Activated B cell treated with CpG ODN at 0.5 μM for 24 hours (primary cell): Measurements from ENCODE around the gene IRX3. TPM values are rescaled to one million over a fixed set of nuclear protein-coding genes. Genes with fewer than 3 reads are reported as not detected.

Experiments used
- ATAC-seq: fragments of 200-7000 bp; cut with Tn5 transposase; one replicate; pipeline ENCODE4 v1.10.0; 2021; ENCODE audit warnings: low read depth, mild to moderate bottlenecking, moderate library complexity
- CTCF ChIA-PET: fragments of 350-600 bp; sonication (Branson Sonifier 250); formaldehyde crosslinking; loops from one replicate; lab custom pipeline; 2021; ENCODE audit warnings: antibody characterized with exemption; lab: Charles Lee
- POLR2A ChIA-PET: fragments of 350-600 bp; sonication (Branson Sonifier 250); formaldehyde crosslinking; loops from one replicate; lab custom pipeline; 2021; ENCODE audit warnings: antibody characterized with exemption; lab: Charles Lee
- DNase-seq: peaks from one replicate; pipeline ENCODE4 v3.0.0; 2022
- H3K27ac Mint-ChIP-seq: one replicate; pipeline ENCODE4 v1.8.0; 2020; ENCODE audit warnings: mixed read lengths
- H3K27me3 Mint-ChIP-seq: one replicate; pipeline ENCODE4 v1.8.0; 2021; ENCODE audit warnings: mixed read lengths
- H3K36me3 Mint-ChIP-seq: one replicate; pipeline ENCODE4 v1.8.0; 2021; ENCODE audit warnings: low read depth, mixed read lengths
- H3K4me1 Mint-ChIP-seq: one replicate; pipeline ENCODE4 v1.8.0; 2021; ENCODE audit warnings: mixed read lengths
- H3K4me3 Mint-ChIP-seq: one replicate; pipeline ENCODE4 v1.8.0; 2020; ENCODE audit warnings: mild to moderate bottlenecking, mixed read lengths
- H3K9me3 Mint-ChIP-seq: one replicate; pipeline ENCODE4 v1.8.0; 2020; ENCODE audit warnings: mixed read lengths
- CTCF ChIP-seq: fragments of 200-600 bp; IDR thresholded peaks from one replicate; pipeline ENCODE4 v1.8.0; 2022; ENCODE audit warnings: antibody characterized with exemption, mild to moderate bottlenecking
- intact Hi-C: fragments of 100-400 bp; cut with micrococcal nuclease; formaldehyde crosslinking; loops from one replicate; pipeline ENCODE4 v1.15.1; 2024
- total RNA-seq: library from RNA; stranded (reverse); gene quantifications from 2 replicates; pipeline ENCODE4 v1.2.3, GENCODE V29; 2022

Gene IRX3
- total RNA-seq, 1 donor from 2014 or later: not detected

GRCh38 chr16:54326266-54326662, 39.7 kb upstream of the IRX3 start:
- Mint-ChIP-seq H3K27ac (no peak overlapping the region), H3K36me3 (no peaks in the 10 kb centered on the region), H3K27me3 (peaks cover 4% of the 10 kb centered on the region), H3K9me3 (no peaks in the 10 kb centered on the region), H3K4me1 (no peaks in the 10 kb centered on the region), H3K4me3 (no peak overlapping the region)
- intact Hi-C loops: no loop called here
- ChIA-PET CTCF (no interaction called here), POLR2A (no interaction called here)
- ATAC-seq (no peak), DNase-seq (no peak)
- TF ChIP-seq CTCF: no peak

- no peak overlapping the region for H3K27ac Mint-ChIP-seq
- H3K36me3 Mint-ChIP-seq: no peaks in the 10 kb centered on the region
- POLR2A ChIA-PET: no interaction called here
- DNase-seq (no peak), ATAC-seq (no peak)
- intact Hi-C loops: no loop called here
- H3K9me3 Mint-ChIP-seq: no peaks in the 10 kb centered on the region
- peaks cover 4% of the 10 kb centered on the region for H3K27me3 Mint-ChIP-seq
- H3K4me3 Mint-ChIP-seq: no peak overlapping the region
- TF ChIP-seq CTCF: no peak
- H3K4me1 Mint-ChIP-seq: no peaks in the 10 kb centered on the region
- CTCF ChIA-PET: no interaction called here
Measured at GRCh38 chr16:54325616-54326265, 39.2 kb upstream of the IRX3 start.

- Mint-ChIP-seq H3K9me3 (no peaks in the 10 kb centered on the region), H3K4me3 (no peak overlapping the region), H3K36me3 (no peaks in the 10 kb centered on the region), H3K4me1 (no peaks in the 10 kb centered on the region), H3K27me3 (peaks cover under 1% of the 10 kb centered on the region), H3K27ac (no peak overlapping the region)
- intact Hi-C loops: no loop called here
- DNase-seq (no peak), ATAC-seq (no peak)
- TF ChIP-seq CTCF: no peak
- POLR2A ChIA-PET: no interaction called here
- CTCF ChIA-PET: no interaction called here
Measured at GRCh38 chr16:54324716-54325115, 38.1 kb upstream of the IRX3 start.

- no peak for ATAC-seq
Measured at GRCh38 chr16:54320697-54321340, 34.2 kb upstream of the IRX3 start.

More at GRCh38 chr16:54320697-54321340, 34.2 kb upstream of the IRX3 start:
- TF ChIP-seq CTCF: no peak
- no peak for DNase-seq
- intact Hi-C loops: no loop called here
- no peaks in the 10 kb centered on the region for H3K36me3 Mint-ChIP-seq
- ChIA-PET CTCF (no interaction called here), POLR2A (no interaction called here)
- no peaks in the 10 kb centered on the region for H3K9me3 Mint-ChIP-seq
- H3K4me3 Mint-ChIP-seq: no peak overlapping the region
- no peaks in the 10 kb centered on the region for H3K27me3 Mint-ChIP-seq
- H3K4me1 Mint-ChIP-seq: no peaks in the 10 kb centered on the region
- H3K27ac Mint-ChIP-seq: no peak overlapping the region
